ENCODE data around the gene SYT13. TPM values are rescaled to one million over a fixed set of nuclear protein-coding genes. Genes with fewer than 3 reads are reported as not detected.

Gene SYT13
- total RNA-seq, 1 donor from 2014 or later = 0.50 TPM

DNA sequence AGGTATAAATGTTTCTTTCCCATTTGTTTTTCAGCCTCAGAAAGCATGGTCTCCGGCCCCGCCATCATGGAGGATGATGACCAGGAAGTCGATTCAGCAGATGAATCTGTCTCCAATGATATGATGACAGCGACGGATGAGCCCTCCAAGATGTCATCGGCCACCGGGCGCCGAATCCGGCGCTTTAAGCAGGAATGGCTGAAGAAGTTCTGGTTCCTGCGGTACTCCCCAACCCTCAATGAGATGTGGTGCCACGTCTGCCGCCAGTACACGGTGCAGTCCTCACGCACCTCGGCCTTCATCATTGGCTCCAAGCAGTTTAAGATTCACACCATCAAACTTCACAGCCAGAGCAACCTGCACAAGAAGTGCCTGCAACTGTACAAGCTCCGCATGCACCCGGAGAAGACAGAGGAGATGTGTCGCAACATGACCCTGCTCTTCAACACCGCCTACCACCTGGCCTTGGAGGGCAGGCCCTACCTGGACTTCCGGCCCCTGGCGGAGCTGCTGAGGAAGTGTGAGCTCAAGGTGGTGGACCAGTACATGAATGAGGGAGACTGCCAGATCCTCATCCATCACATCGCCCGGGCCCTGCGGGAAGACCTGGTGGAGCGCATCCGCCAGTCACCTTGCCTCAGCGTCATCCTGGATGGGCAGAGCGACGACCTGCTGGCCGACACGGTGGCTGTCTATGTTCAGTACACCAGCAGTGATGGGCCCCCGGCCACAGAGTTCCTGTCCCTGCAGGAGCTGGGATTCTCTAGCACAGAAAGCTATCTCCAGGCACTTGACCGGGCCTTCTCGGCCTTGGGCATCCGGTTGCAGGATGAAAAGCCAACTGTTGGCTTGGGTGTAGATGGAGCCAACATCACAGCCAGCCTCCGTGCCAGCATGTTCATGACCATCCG lies 59.9 kb downstream of the SYT13 start:
- no peak overlapping the region for H3K27ac ChIP-seq (ENCODE audit: low read depth, low read length)
- Mint-ChIP-seq H3K27ac (ENCODE audit: unreplicated experiment) (no peak overlapping the region), H3K9me3 (ENCODE audit: unreplicated experiment) (peaks cover 7% of the 10 kb centered on the region), H3K4me3 (ENCODE audit: unreplicated experiment) (no peak overlapping the region), H3K36me3 (ENCODE audit: low read depth, unreplicated experiment) (peaks cover 41% of the 10 kb centered on the region), H3K27me3 (ENCODE audit: low read depth, unreplicated experiment) (peaks cover 8% of the 10 kb centered on the region), H3K4me1 (ENCODE audit: low read depth, unreplicated experiment) (no peaks in the 10 kb centered on the region)
- DNase-seq (ENCODE audit: low read depth) (no peak), FAIRE-seq (no peak)
- H3K4me1 ChIP-seq (ENCODE audit: insufficient read depth, low read length) = no peaks in the 10 kb centered on the region
- no peaks in the 10 kb centered on the region for H3K79me2 ChIP-seq (ENCODE audit: insufficient read depth, low read length)
- H3K9ac ChIP-seq (ENCODE audit: low read length) = no peak overlapping the region
- no peaks in the 10 kb centered on the region for H4K20me1 ChIP-seq (ENCODE audit: insufficient read depth, low read length)
- H3K27me3 ChIP-seq (ENCODE audit: insufficient read depth, low read length) = no peaks in the 10 kb centered on the region
- no peak overlapping the region for H3K4me2 ChIP-seq (ENCODE audit: low read length)
- no peak overlapping the region for H3K4me3 ChIP-seq (ENCODE audit: insufficient read depth, low read depth, low read length)
- H3K9me3 ChIP-seq (ENCODE audit: insufficient read depth, low read depth, low read length) = no peaks in the 10 kb centered on the region
- TF ChIP-seq, protein P1, sequence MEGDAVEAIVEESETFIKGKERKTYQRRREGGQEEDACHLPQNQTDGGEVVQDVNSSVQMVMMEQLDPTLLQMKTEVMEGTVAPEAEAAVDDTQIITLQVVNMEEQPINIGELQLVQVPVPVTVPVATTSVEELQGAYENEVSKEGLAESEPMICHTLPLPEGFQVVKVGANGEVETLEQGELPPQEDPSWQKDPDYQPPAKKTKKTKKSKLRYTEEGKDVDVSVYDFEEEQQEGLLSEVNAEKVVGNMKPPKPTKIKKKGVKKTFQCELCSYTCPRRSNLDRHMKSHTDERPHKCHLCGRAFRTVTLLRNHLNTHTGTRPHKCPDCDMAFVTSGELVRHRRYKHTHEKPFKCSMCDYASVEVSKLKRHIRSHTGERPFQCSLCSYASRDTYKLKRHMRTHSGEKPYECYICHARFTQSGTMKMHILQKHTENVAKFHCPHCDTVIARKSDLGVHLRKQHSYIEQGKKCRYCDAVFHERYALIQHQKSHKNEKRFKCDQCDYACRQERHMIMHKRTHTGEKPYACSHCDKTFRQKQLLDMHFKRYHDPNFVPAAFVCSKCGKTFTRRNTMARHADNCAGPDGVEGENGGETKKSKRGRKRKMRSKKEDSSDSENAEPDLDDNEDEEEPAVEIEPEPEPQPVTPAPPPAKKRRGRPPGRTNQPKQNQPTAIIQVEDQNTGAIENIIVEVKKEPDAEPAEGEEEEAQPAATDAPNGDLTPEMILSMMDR (IDR thresholded peaks at IDR 0.05; ENCODE audit: insufficient read depth, low read depth, low read length) = no peak
- TF ChIP-seq EZH2 (IDR thresholded peaks at IDR 0.05; ENCODE audit: insufficient read depth, low read length) = no peak
- no peaks in the 10 kb centered on the region for H3K36me3 ChIP-seq (ENCODE audit: insufficient read depth, low read length)
- no peak overlapping the region for H2AFZ ChIP-seq (ENCODE audit: low read depth, low read length)

DNA sequence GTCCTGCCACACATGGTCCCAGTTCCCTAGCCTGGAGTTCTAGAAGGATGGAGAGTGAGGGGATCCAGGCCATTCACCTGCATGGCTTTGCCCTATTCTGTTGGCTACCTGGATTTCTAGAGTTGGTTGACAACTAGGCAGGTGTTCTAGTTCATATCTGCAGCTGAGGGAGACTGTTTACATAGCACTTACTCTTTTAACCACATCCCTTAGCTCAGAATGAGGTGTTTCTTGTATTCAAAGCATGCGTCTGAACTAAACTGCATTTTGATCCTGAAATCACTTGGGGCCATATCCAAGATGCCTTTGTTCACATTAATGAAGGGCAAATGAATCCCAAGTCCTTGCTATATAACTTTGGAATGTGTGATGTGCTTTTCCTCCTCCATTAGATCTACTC lies 60.9 kb downstream of the SYT13 start:
- H3K27ac ChIP-seq (ENCODE audit: low read depth, low read length) = no peak overlapping the region
- no peak overlapping the region for H3K4me2 ChIP-seq (ENCODE audit: low read length)
- H3K4me3 Mint-ChIP-seq (ENCODE audit: unreplicated experiment) = no peak overlapping the region
- no peaks in the 10 kb centered on the region for H3K27me3 ChIP-seq (ENCODE audit: insufficient read depth, low read length)
- H3K79me2 ChIP-seq (ENCODE audit: insufficient read depth, low read length) = no peaks in the 10 kb centered on the region
- H4K20me1 ChIP-seq (ENCODE audit: insufficient read depth, low read length) = no peaks in the 10 kb centered on the region
- H3K9me3 ChIP-seq (ENCODE audit: insufficient read depth, low read depth, low read length) = no peaks in the 10 kb centered on the region
- H3K36me3 ChIP-seq (ENCODE audit: insufficient read depth, low read length) = no peaks in the 10 kb centered on the region
- peaks cover 4% of the 10 kb centered on the region for H3K9me3 Mint-ChIP-seq (ENCODE audit: unreplicated experiment)
- no peak overlapping the region for H3K9ac ChIP-seq (ENCODE audit: low read length)
- no peak overlapping the region for H3K4me3 ChIP-seq (ENCODE audit: insufficient read depth, low read depth, low read length)
- DNase-seq (ENCODE audit: low read depth) = no peak
- H3K4me1 ChIP-seq (ENCODE audit: insufficient read depth, low read length) = no peaks in the 10 kb centered on the region
- H2AFZ ChIP-seq (ENCODE audit: low read depth, low read length) = no peak overlapping the region
- H3K27me3 Mint-ChIP-seq (ENCODE audit: low read depth, unreplicated experiment) = peaks cover 6% of the 10 kb centered on the region
- no peak overlapping the region for H3K27ac Mint-ChIP-seq (ENCODE audit: unreplicated experiment)
- H3K36me3 Mint-ChIP-seq (ENCODE audit: low read depth, unreplicated experiment) = peaks cover 43% of the 10 kb centered on the region
- FAIRE-seq = no peak
- TF ChIP-seq EZH2 (IDR thresholded peaks at IDR 0.05; ENCODE audit: insufficient read depth, low read length) = no peak
- TF ChIP-seq, protein P1 (IDR thresholded peaks at IDR 0.05; ENCODE audit: insufficient read depth, low read depth, low read length) = no peak
- H3K4me1 Mint-ChIP-seq (ENCODE audit: low read depth, unreplicated experiment) = no peaks in the 10 kb centered on the region

DNA sequence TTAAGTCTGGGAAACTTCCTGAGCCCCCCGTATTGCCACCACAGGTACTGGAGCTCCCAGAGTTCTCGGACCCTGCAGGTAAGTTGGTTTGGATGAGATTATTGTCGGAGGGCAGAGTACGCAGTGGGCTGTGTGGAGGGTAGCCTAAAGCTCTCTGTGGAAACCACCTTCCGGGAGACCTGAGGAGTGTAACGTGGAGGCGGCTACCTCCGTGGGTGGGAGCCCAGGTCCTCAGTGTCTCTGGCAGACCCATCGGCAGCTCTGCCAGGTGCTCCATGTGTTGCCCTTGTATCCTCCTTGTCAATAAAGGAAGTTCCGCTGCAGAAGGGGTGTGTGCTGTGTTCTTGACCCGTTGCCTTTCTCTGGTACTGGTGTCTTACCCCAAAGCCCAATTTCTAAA lies 61.4 kb downstream of the SYT13 start:
- Mint-ChIP-seq H3K9me3 (ENCODE audit: unreplicated experiment) (peaks cover 4% of the 10 kb centered on the region), H3K4me1 (ENCODE audit: low read depth, unreplicated experiment) (no peaks in the 10 kb centered on the region), H3K4me3 (ENCODE audit: unreplicated experiment) (no peak overlapping the region), H3K27me3 (ENCODE audit: low read depth, unreplicated experiment) (peaks cover 5% of the 10 kb centered on the region), H3K27ac (ENCODE audit: unreplicated experiment) (no peak overlapping the region), H3K36me3 (ENCODE audit: low read depth, unreplicated experiment) (peaks cover 43% of the 10 kb centered on the region)
- Histone ChIP-seq H3K4me1 (ENCODE audit: insufficient read depth, low read length) (no peaks in the 10 kb centered on the region), H3K27ac (ENCODE audit: low read depth, low read length) (no peak overlapping the region), H3K27me3 (ENCODE audit: insufficient read depth, low read length) (no peaks in the 10 kb centered on the region), H2AFZ (ENCODE audit: low read depth, low read length) (no peak overlapping the region), H3K9me3 (ENCODE audit: insufficient read depth, low read depth, low read length) (no peaks in the 10 kb centered on the region), H3K4me3 (ENCODE audit: insufficient read depth, low read depth, low read length) (no peak overlapping the region), H3K9ac (ENCODE audit: low read length) (no peak overlapping the region), H3K79me2 (ENCODE audit: insufficient read depth, low read length) (no peaks in the 10 kb centered on the region), H3K4me2 (ENCODE audit: low read length) (no peak overlapping the region), H3K36me3 (ENCODE audit: insufficient read depth, low read length) (no peaks in the 10 kb centered on the region), H4K20me1 (ENCODE audit: insufficient read depth, low read length) (no peaks in the 10 kb centered on the region)
- TF ChIP-seq, protein P1 (IDR thresholded peaks at IDR 0.05; ENCODE audit: insufficient read depth, low read depth, low read length) = no peak
- no peak for TF ChIP-seq EZH2 (IDR thresholded peaks at IDR 0.05; ENCODE audit: insufficient read depth, low read length)
- DNase-seq (ENCODE audit: low read depth) (no peak), FAIRE-seq (no peak)

Measured in astrocyte (in vitro differentiated cells and primary cell).